IMR-90 (cell line): ENCODE measurements around the gene GPR141. TPM values are rescaled to one million over a fixed set of nuclear protein-coding genes. Genes with fewer than 3 reads are reported as not detected.

ENCODE experiments used
- ATAC-seq: fragments of 200-7000 bp; cut with Tn5 transposase; 2 replicates; pipeline ENCODE4 v1.9.1; 2020; ENCODE audit warnings: low read depth, mild to moderate bottlenecking, moderate library complexity
- BruUV-seq: library from RNA; stranded (reverse); fragments of 400-500 nt; replicated peaks from 2 replicates; lab custom pipeline; 2021; lab: Mats Ljungman, UMichigan
- CTCF ChIA-PET: fragments of 300-600 bp; formaldehyde crosslinking; extraction: SDS; loops from one replicate; lab custom pipeline; 2021; ENCODE audit warnings: antibody characterized with exemption; lab: Yijun Ruan, JAX
- POLR2A ChIA-PET: fragments of 300-600 bp; sonication (Branson Sonifier 250); formaldehyde crosslinking; loops from one replicate; lab custom pipeline; 2022; ENCODE audit warnings: antibody characterized with exemption; ENCODE audit not compliant: unreplicated experiment; lab: Charles Lee
- DNase-seq: peaks from one replicate; pipeline ENCODE4 v3.0.0; 2013
- H2AFZ ChIP-seq: replicated peaks from 2 replicates; pipeline ENCODE3; 2013; ENCODE audit warnings: low read length, mild to moderate bottlenecking; ENCODE audit not compliant: poor library complexity
- H2AK5ac ChIP-seq: 2 replicates; pipeline ENCODE4 v1.6.1; 2013; ENCODE audit warnings: low read depth, low read length, inconsistent platforms
- H2AK9ac ChIP-seq: replicated peaks from 2 replicates; pipeline ENCODE3; 2013; ENCODE audit warnings: mild to moderate bottlenecking, low read depth, low read length, moderate library complexity; ENCODE audit not compliant: poor library complexity
- H2BK120ac ChIP-seq: 2 replicates; pipeline ENCODE4 v1.6.1; 2013; ENCODE audit warnings: low read depth, low read length, inconsistent platforms
- H2BK15ac ChIP-seq: 3 replicates; pipeline ENCODE4 v1.6.1; 2013; ENCODE audit warnings: low read depth, low read length, inconsistent platforms
- H2BK20ac ChIP-seq: 2 replicates; pipeline ENCODE4 v1.6.1; 2013; ENCODE audit warnings: low read depth, mild to moderate bottlenecking, inconsistent platforms, low read length, moderate library complexity
- H2BK5ac ChIP-seq: 2 replicates; pipeline ENCODE4 v1.6.1; 2013; ENCODE audit warnings: mild to moderate bottlenecking, low read depth, low read length, inconsistent platforms; ENCODE audit not compliant: poor library complexity, severe bottlenecking
- H3K14ac ChIP-seq: replicated peaks from 2 replicates; pipeline ENCODE4 v1.6.1; 2013; ENCODE audit warnings: low read depth, low read length, inconsistent platforms
- H3K18ac ChIP-seq: 2 replicates; pipeline ENCODE4 v1.6.1; 2013; ENCODE audit warnings: low read depth, low read length, control low read depth
- H3K23ac ChIP-seq: 2 replicates; pipeline ENCODE4 v1.6.1; 2013; ENCODE audit warnings: low read depth, low read length, inconsistent platforms
- H3K27ac ChIP-seq: 2 replicates; pipeline ENCODE4 v1.5.1; 2013; ENCODE audit warnings: mild to moderate bottlenecking, control low read depth, low read length; ENCODE audit not compliant: insufficient read depth
- H3K27me3 ChIP-seq: 2 replicates; pipeline ENCODE4 v1.6.1; 2013; ENCODE audit warnings: low read length; ENCODE audit not compliant: control insufficient read depth, insufficient read depth
- H3K36me3 ChIP-seq: 2 replicates; pipeline ENCODE4 v1.6.1; 2013; ENCODE audit warnings: low read length, mixed read lengths; ENCODE audit not compliant: control insufficient read depth, insufficient read depth
- H3K4ac ChIP-seq: 2 replicates; pipeline ENCODE4 v1.6.1; 2013; ENCODE audit warnings: low read depth, low read length, inconsistent platforms
- H3K4me1 ChIP-seq: 2 replicates; pipeline ENCODE4 v1.6.1; 2013; ENCODE audit warnings: low read length, mixed read lengths; ENCODE audit not compliant: control insufficient read depth, insufficient read depth
- H3K4me2 ChIP-seq: 2 replicates; pipeline ENCODE4 v1.6.1; 2013; ENCODE audit warnings: low read depth, mild to moderate bottlenecking, control low read depth, low read length, moderate library complexity
- H3K4me3 ChIP-seq: 2 replicates; pipeline ENCODE4 v1.5.1; 2013; ENCODE audit warnings: low read depth, mild to moderate bottlenecking, control low read depth, low read length, moderate library complexity; ENCODE audit not compliant: insufficient read depth
- H3K56ac ChIP-seq: 2 replicates; pipeline ENCODE4 v1.6.1; 2013; ENCODE audit warnings: low read length, inconsistent platforms; ENCODE audit not compliant: insufficient read depth; ENCODE audit errors: extremely low read depth
- H3K79me1 ChIP-seq, 2 experiments: 2 replicates each; pipeline ENCODE4 v1.6.1; 2013; ENCODE audit warnings: low read length in 2 of 2, inconsistent platforms in 1 of 2, low read depth in 1 of 2
- H3K9ac ChIP-seq: 2 replicates; pipeline ENCODE4 v1.6.1; 2013; ENCODE audit warnings: low read depth, low read length, control low read depth
- H3K9me1 ChIP-seq: 2 replicates; pipeline ENCODE4 v1.6.1; 2013; ENCODE audit warnings: low read length, inconsistent platforms; ENCODE audit not compliant: insufficient read depth
- H3K9me3 ChIP-seq: 2 replicates; pipeline ENCODE4 v1.6.1; 2013; ENCODE audit warnings: low read length; ENCODE audit not compliant: control insufficient read depth, insufficient read depth
- H4K20me1 ChIP-seq: 2 replicates; pipeline ENCODE4 v1.6.1; 2013; ENCODE audit warnings: low read length, inconsistent platforms; ENCODE audit not compliant: insufficient read depth
- H4K5ac ChIP-seq: 2 replicates; pipeline ENCODE4 v1.6.1; 2013; ENCODE audit warnings: mild to moderate bottlenecking, low read depth, low read length, control low read depth
- H4K8ac ChIP-seq, 2 experiments: 2 replicates each; pipeline ENCODE4 v1.6.1; 2013; ENCODE audit warnings: low read depth in 2 of 2, low read length in 2 of 2, control low read depth in 1 of 2, inconsistent platforms in 1 of 2
- H4K91ac ChIP-seq: 2 replicates; pipeline ENCODE4 v1.6.1; 2013; ENCODE audit warnings: low read depth, low read length, inconsistent platforms; ENCODE audit not compliant: insufficient read depth
- POLR2A ChIP-seq: IDR thresholded peaks from 2 replicates; pipeline ENCODE4 v1.6.1; 2012; ENCODE audit warnings: mild to moderate bottlenecking, low read depth, low read length
- WGBS, 2 experiments: methylation state at CpG; one replicate each; pipeline versions ENCODE4 v1.1.5 to v1.1.7; 2013; ENCODE audit warnings: missing lambda C conversion rate in 2 of 2; ENCODE audit not compliant: insufficient read length in 1 of 2; ENCODE audit errors: extremely low coverage in 2 of 2; 5-methylcytosine and 5-hydroxymethylcytosine counted together
- dilution Hi-C: fragments of 300-500 bp; cut with HindIII; formaldehyde crosslinking; loops from one replicate; pipeline ENCODE4 v1.14.3; 2018; ENCODE audit warnings: low sequenced_read_pairs; ENCODE audit not compliant: unreplicated experiment
- in situ Hi-C: fragments of 300-500 bp; cut with MboI; formaldehyde crosslinking; loops from 3 replicates; pipeline ENCODE4 v1.14.3; 2019; ENCODE audit warnings: low sequenced_read_pairs, inconsistent platforms, mixed read lengths
- intact Hi-C: fragments of 100-400 bp; cut with micrococcal nuclease; formaldehyde crosslinking; loops from 2 replicates; pipeline ENCODE4 v1.10.0; 2022
- polyA plus RNA-seq, 3 experiments: library from polyadenylated mRNA; depleted of rRNA; stranded (reverse); fragments of >200 nt; gene quantifications; 2 replicates each; pipeline ENCODE4 v1.2.3, GENCODE V29; 2012; ENCODE audit warnings: low replicate concordance in 1 of 3
- total RNA-seq: library from RNA; depleted of rRNA; stranded (reverse); fragments of >200 nt; gene quantifications from 2 replicates; pipeline ENCODE4 v1.2.3, GENCODE V29; 2012

The GPR141 gene
- total and polyA plus RNA-seq, 2 of the 4 experiments (the other 2 are of a cell fraction): not detected

GRCh38 chr7:37709631-37710509 lies 26.3 kb downstream of the GPR141 start:
- Histone ChIP-seq H3K27ac (no peak overlapping the region), H3K56ac (no peak overlapping the region), H2BK120ac (no peak overlapping the region), H3K18ac (no peak overlapping the region), H2AFZ (no peak overlapping the region), H4K8ac (no peak overlapping the region), H4K5ac (no peak overlapping the region), H3K9ac (no peak overlapping the region), H3K4me2 (no peak overlapping the region), H3K36me3 (no peaks in the 10 kb centered on the region), H4K20me1 (no peaks in the 10 kb centered on the region), H3K4ac (no peak overlapping the region), H3K4me1 (no peaks in the 10 kb centered on the region), H2BK15ac (no peak overlapping the region), H3K9me3 (0 out of 2 replicates have a peak, but pooled peaks cover 9% of the 10 kb centered on the region), H3K79me1 (no peaks in the 10 kb centered on the region), H2BK20ac (no peak overlapping the region), H2BK5ac (no peak overlapping the region), H3K23ac (no peak overlapping the region), H4K91ac (no peak overlapping the region), H3K4me3 (no peak overlapping the region), H2AK9ac (no peak overlapping the region), H2AK5ac (no peak overlapping the region), H3K27me3 (no peaks in the 10 kb centered on the region), H3K9me1 (no peaks in the 10 kb centered on the region), H3K14ac (no peak overlapping the region)
- ChIA-PET POLR2A (no interaction called here), CTCF (no interaction called here)
- DNase-seq (no peak), ATAC-seq (no peak)
- BruUV-seq: no TSS peak
- dilution Hi-C loops: no loop called here
- TF ChIP-seq POLR2A: no peak
- WGBS, 2 experiments: no CpG with 5 or more reads among the region's 5 CpGs
- in situ Hi-C loops: no loop called here
- intact Hi-C loops: no loop called here
